Mucosa of descending colon (tissue), 3 donors: ENCODE results near the gene MCUR1. TPM values are rescaled to one million over a fixed set of nuclear protein-coding genes. Genes with fewer than 3 reads are reported as not detected.
A peak's percentile ranks its signal among the peaks of the same experiment; 100 is the strongest.

Experiments
- ATAC-seq: fragments of 200-7000 bp; cut with Tn5 transposase; one replicate; pipeline ENCODE4 v1.9.1; 2020; ENCODE audit warnings: mild to moderate bottlenecking, moderate library complexity
- DNase-seq, 3 donors: peaks; one replicate each; pipeline ENCODE4 v3.0.0-alpha.2; 2020
- H3K36me3 ChIP-seq: fragments of 200-600 bp; one replicate; pipeline ENCODE4 v1.8.0; 2021; ENCODE audit warnings: low read depth, mild to moderate bottlenecking
- H3K4me1 ChIP-seq: fragments of 200-600 bp; one replicate; pipeline ENCODE4 v1.8.0; 2021; ENCODE audit warnings: low read depth, mild to moderate bottlenecking
- H3K4me3 ChIP-seq: fragments of 200-600 bp; one replicate; pipeline ENCODE4 v1.8.0; 2021; ENCODE audit warnings: mild to moderate bottlenecking
- H3K9me3 ChIP-seq: fragments of 200-600 bp; one replicate; pipeline ENCODE4 v1.8.0; 2021; ENCODE audit warnings: mild to moderate bottlenecking
- intact Hi-C, 2 donors: fragments of 100-400 bp; cut with DNase I in 1 of 2; cut with micrococcal nuclease in 1 of 2; formaldehyde crosslinking; loops; one replicate each; pipeline versions ENCODE4 v1.11.0 to v1.11.1; 2022; cut with DNase I, micrococcal nuclease
- total RNA-seq, 3 donors: library from RNA; stranded (reverse); fragmentation: NEBNext Ultra II Directional in 2 of 3; extraction: Animal tissue kit (Norgen Biotek cat#: 25700) in 2 of 3; gene quantifications; one replicate each; pipeline versions ENCODE4 v1.2.1 to v1.2.4, GENCODE V29; 2021 to 2023
- TF ChIP-seq, protein P1 (sequence below): fragments of 200-600 bp; IDR thresholded peaks from one replicate; pipeline ENCODE4 v1.8.0; 2022; ENCODE audit warnings: antibody characterized with exemption, mild to moderate bottlenecking
- donor health status: DM: no; HTN: no; CAD: no; lungs with moderate emphysema.
- donor health status: DM: no; HTN: no; CAD: no.
- donor health status: DM: no; HTN: yes; CAD: no.

The MCUR1 gene
- total RNA-seq, 3 donors from 2014 or later = 26.2 to 45.4 (median 33.6) TPM

- no peaks in the 10 kb centered on the region for H3K9me3 ChIP-seq
- TF ChIP-seq, protein P1, sequence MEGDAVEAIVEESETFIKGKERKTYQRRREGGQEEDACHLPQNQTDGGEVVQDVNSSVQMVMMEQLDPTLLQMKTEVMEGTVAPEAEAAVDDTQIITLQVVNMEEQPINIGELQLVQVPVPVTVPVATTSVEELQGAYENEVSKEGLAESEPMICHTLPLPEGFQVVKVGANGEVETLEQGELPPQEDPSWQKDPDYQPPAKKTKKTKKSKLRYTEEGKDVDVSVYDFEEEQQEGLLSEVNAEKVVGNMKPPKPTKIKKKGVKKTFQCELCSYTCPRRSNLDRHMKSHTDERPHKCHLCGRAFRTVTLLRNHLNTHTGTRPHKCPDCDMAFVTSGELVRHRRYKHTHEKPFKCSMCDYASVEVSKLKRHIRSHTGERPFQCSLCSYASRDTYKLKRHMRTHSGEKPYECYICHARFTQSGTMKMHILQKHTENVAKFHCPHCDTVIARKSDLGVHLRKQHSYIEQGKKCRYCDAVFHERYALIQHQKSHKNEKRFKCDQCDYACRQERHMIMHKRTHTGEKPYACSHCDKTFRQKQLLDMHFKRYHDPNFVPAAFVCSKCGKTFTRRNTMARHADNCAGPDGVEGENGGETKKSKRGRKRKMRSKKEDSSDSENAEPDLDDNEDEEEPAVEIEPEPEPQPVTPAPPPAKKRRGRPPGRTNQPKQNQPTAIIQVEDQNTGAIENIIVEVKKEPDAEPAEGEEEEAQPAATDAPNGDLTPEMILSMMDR = no peak
- intact Hi-C loops = no loop called here
- no peaks in the 10 kb centered on the region for H3K4me1 ChIP-seq
- DNase-seq (no peak), ATAC-seq (no peak)
- H3K4me3 ChIP-seq = no peak overlapping the region
- no peaks in the 10 kb centered on the region for H3K36me3 ChIP-seq
These were observed 13.7 kb downstream of the MCUR1 start for GRCh38 chr6:13800615-13801014.

DNA sequence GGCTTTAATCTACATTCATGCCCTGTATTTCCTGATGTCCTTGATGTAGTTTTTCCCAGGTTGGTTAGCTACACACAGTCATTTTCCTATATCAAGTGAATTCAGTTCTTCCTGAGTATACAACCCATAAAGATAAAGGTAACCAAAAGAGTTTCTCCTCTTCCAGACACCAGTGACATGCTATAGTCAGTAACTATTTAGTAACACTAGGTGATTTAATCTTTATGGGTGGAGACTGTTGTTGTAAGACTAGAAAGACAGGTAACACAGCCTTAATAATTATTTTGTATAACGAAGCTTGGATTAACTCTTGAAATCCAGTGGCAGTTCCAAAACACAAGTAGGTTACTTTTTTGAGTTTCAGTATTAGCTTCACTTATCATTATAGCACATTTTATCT lies 17.6 kb downstream of the MCUR1 start:
- intact Hi-C loops = no loop called here
- ATAC-seq = peak; percentile 56
- Histone ChIP-seq H3K9me3 (no peaks in the 10 kb centered on the region), H3K4me1 (no peaks in the 10 kb centered on the region), H3K4me3 (no peak overlapping the region), H3K36me3 (peaks cover 3% of the 10 kb centered on the region)
- DNase-seq = no peak
- TF ChIP-seq, protein P1 = no peak

DNA sequence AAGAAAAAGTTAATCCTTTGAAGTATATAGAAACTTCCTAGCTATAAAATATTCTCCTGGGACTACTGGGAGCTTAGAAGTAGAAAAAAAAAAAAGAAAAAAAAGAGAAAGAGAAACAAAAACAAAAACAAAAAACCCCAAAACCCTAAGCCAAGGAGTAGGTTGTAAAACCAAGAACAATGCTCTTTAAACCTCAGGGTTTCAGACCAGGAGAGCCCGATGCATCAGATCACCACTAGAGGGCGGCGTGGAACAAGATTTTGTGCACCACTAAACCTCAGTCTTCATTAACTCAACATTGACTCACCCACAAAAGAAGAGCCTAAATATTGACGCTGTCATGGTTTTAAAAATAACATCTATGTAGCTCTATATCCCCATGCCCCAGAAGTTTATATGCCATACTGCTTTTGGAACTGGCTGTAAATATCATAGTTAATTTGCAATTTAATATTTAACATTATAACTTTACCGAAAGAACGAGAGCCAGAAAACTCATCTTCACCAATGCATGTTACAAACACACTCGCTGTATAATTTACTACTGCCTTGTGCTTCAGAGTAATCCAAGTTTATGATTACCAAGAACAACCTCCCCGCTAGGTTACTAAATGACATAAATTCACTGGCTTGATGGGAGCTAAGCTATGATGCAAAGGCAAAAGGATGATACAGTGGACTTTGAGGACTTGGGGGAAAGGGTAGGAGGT lies 19.2 kb downstream of the MCUR1 start:
- Histone ChIP-seq H3K4me1 (no peaks in the 10 kb centered on the region), H3K9me3 (no peaks in the 10 kb centered on the region), H3K4me3 (no peak overlapping the region), H3K36me3 (peaks cover 7% of the 10 kb centered on the region)
- TF ChIP-seq, protein P1 = peak; percentile 79
- ATAC-seq (peak; percentile 94), DNase-seq (peak; percentile 67 to 92 (median 82))
- intact Hi-C loops = no loop called here

GRCh38 chr6:13794184-13794583 lies 20.2 kb downstream of the MCUR1 start:
- ATAC-seq (no peak), DNase-seq (no peak)
- Histone ChIP-seq H3K4me1 (no peaks in the 10 kb centered on the region), H3K9me3 (no peaks in the 10 kb centered on the region), H3K36me3 (peaks cover 7% of the 10 kb centered on the region), H3K4me3 (no peak overlapping the region)
- TF ChIP-seq, protein P1 = no peak
- intact Hi-C loops = no loop called here

- DNase-seq (no peak), ATAC-seq (no peak)
- H3K4me3 ChIP-seq = no peak overlapping the region
- TF ChIP-seq, protein P1 = no peak
- H3K36me3 ChIP-seq = peaks cover 7% of the 10 kb centered on the region
- intact Hi-C loops = no loop called here
- H3K9me3 ChIP-seq = no peaks in the 10 kb centered on the region
- no peaks in the 10 kb centered on the region for H3K4me1 ChIP-seq
These were observed 24.6 kb downstream of the MCUR1 start for GRCh38 chr6:13789746-13790145.

GRCh38 chr6:13788820-13789219 lies 25.5 kb downstream of the MCUR1 start:
- no peaks in the 10 kb centered on the region for H3K9me3 ChIP-seq
- ATAC-seq (no peak), DNase-seq (no peak)
- intact Hi-C loops = no loop called here
- no peak overlapping the region for H3K4me3 ChIP-seq
- no peaks in the 10 kb centered on the region for H3K4me1 ChIP-seq
- TF ChIP-seq, protein P1 = no peak
- peaks cover 7% of the 10 kb centered on the region for H3K36me3 ChIP-seq
